LNCaP clone FGC (cell line): Measurements from ENCODE around the gene NAT16.
A peak's percentile ranks its signal among the peaks of the same experiment; 100 is the strongest.

Experiments
- DNase-seq: peaks from one replicate; pipeline ENCODE4 v3.0.0-alpha.2; 2011; ENCODE audit warnings: low read depth
- H3K4me3 ChIP-seq: 2 replicates; pipeline ENCODE4 v1.5.1; 2011; ENCODE audit warnings: mild to moderate bottlenecking, low read depth, low read length, control low read depth
- CTCF ChIP-seq: IDR thresholded peaks from 2 replicates; pipeline ENCODE4 v1.5.1; 2012; ENCODE audit warnings: mild to moderate bottlenecking; ENCODE audit not compliant: control insufficient read depth, insufficient read depth; ENCODE audit errors: extremely low read depth

NAT16 gene

DNA sequence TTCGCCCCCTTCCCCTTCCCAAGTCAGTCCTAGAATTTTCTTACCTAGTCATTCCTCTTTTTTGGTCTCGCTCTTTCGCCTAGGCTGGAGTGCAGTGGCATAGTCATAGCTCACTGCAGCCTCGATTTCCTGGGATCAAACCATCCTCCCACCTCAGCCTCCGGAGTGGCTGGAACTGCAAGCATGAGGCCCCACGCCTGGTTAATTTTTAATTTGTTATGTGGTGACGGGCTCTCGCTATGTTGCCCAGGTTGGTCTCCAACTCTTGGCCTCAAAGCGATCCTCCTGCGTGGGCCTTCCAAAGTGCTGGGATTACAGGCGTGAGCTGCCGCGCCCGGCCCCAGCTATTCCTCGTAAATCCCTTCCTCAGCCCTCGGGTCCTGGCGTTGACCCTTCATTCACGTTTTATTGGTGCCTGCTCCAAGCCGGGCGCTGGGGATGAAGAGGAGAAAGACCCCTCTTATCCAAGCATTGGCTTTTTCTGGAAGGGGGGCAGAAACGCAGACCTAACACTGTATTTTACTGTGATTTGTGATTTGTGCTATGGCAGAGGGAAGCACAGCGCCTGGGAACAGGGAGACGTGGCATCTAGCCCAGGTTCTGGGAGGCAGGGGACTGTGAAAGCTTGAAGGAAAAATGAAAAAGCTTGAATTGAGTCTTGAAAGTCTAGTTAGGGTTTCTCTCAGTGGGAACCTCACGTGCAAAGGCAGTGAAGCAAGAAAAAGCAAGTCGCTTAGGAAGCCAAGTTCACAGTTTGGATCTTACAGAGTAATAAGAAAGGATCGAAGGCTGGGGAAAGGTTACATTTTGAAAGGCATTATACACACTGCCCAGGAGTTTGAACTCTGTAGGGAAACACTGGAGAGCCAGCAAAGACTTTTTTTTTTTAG is 38.4 kb upstream of the NAT16 start:
- peak overlapping the region; percentile 96 for H3K4me3 ChIP-seq
- no peak for TF ChIP-seq CTCF
- no peak for DNase-seq

GRCh38 chr7:101217388-101218235 is 37.5 kb upstream of the NAT16 start, which contains the start of the genes PLOD3 and ZNHIT1:
Gene PLOD3, minus strand, starts transcription at chr7:101217581. Its CDS starts 307 bp downstream, at chr7:101217274.
Gene ZNHIT1, plus strand, starts transcription at chr7:101218165. Its CDS starts 31 bp downstream, at chr7:101218196.
- peak within 1 kb of the TSS; percentile 96 for H3K4me3 ChIP-seq
- peak; percentile 93 for DNase-seq
- peak; percentile 7; the same call in 1 of the 2 replicates for TF ChIP-seq CTCF

DNA sequence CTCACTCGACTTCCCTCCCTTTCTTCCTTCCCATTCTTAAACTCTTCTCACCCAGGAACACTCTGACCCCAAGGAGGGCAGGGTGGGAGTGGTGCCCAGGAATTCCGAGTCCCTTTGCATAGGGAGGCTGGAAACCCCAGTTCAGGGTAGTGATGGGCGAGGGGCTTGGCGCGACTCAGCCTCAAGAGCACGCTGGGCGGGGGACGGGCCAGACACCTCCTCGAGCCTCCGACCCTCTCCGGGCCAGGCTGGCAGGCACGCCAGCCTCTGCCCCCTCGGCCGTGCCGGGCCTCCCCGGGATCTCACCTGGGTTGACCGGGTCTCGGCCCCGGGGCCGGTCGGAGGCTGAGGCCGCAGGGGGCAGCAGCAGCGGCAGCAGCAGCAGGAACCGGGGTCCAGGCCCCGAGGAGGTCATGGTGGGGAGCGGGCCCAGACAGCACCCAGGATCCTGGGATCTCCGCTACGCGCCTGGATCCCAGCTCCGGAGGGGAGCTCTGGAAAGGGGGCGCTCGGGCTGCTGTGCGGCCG is 36.8 kb upstream of the NAT16 start:
- DNase-seq, result no peak
- H3K4me3 ChIP-seq, result peak overlapping the region; percentile 96
- TF ChIP-seq CTCF, result no peak

- no peak for TF ChIP-seq CTCF
- no peak for DNase-seq
These were observed 36.1 kb upstream of the NAT16 start for GRCh38 chr7:101216001-101216859.

GRCh38 chr7:101212014-101212413 is 31.9 kb upstream of the NAT16 start:
- no peak for DNase-seq
- no peak for TF ChIP-seq CTCF
- no peak overlapping the region for H3K4me3 ChIP-seq

More at GRCh38 chr7:101216001-101216859, 36.1 kb upstream of the NAT16 start:
- peak overlapping the region; percentile 96 for H3K4me3 ChIP-seq

GRCh38 chr7:101211501-101211900 is 31.4 kb upstream of the NAT16 start:
- H3K4me3 ChIP-seq, result no peak overlapping the region
- no peak for DNase-seq
- no peak for TF ChIP-seq CTCF
